Raji (cell line): ENCODE data around the gene TEX52.
A peak's percentile ranks its signal among the peaks of the same experiment; 100 is the strongest.

Source experiments
- POLR2A ChIP-seq: IDR thresholded peaks from 2 replicates; pipeline ENCODE4 v1.6.1; 2011; ENCODE audit warnings: low read depth, low read length, control low read depth; ENCODE audit not compliant: insufficient read depth

TEX52 gene

GRCh38 chr12:2877047-2877952, 20.5 kb upstream of the TEX52 start, which contains the start of the genes FOXM1 and RHNO1:
Gene FOXM1 (minus strand): TSS chr12:2877174. CDS start chr12:2874478, 2,696 bp downstream.
Gene RHNO1 (plus strand): TSS chr12:2877223. CDS start chr12:2885367, 8,144 bp downstream.
- peak; percentile 81 for TF ChIP-seq POLR2A

DNA sequence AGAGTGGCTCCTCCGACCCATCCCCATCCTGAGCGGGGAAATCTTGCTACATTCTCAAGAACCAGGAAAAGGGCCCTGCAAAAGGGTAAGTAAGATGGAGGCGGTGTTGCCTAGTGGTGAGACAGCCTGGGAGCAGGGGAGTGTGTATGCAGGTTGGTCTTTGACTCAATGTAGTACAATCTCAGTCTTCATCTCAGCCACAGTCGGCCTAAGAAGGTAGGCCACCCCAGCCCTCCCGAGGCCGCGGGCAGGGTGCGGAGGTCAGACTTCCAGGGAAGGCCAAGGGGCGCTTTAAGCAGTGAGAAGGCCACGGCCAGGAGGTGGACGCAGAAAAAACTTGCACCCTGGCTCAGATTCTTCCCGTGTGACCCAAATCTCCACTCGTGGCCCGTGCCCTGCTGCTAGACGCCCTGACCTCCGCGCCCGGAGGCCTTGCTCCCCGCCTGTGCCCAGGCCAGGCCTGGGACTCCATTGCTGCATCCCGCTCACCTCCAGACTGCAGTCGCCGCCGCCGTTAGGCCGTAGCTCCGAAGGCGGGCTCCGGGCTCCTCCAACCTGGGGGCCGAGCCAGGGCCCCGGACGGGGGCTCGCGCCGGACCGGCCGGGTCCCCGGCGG, 19.7 kb upstream of the TEX52 start:
- no peak for TF ChIP-seq POLR2A

DNA sequence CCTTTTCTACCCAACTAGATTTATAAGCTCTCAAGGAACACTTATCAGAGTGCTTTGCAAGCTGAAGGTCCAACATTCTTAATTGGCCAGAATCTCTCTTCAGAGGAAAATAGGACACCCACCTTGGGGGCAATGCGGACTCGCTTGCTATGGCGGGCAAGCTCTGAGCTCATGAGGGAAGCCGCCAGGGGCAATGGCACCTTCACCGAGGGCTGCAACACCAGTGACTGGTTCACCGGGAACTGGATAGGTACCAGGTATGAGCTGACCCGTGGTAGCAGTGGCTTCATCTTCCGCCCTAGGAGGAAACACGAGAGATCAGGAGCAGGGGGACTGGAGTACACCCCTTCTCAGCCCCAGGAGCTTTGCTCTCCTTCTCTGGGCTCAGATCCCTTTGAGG, 7.4 kb upstream of the TEX52 start:
- no peak for TF ChIP-seq POLR2A

- TF ChIP-seq POLR2A, result no peak
Observed at GRCh38 chr12:2862876-2863275, 6.0 kb upstream of the TEX52 start.

DNA sequence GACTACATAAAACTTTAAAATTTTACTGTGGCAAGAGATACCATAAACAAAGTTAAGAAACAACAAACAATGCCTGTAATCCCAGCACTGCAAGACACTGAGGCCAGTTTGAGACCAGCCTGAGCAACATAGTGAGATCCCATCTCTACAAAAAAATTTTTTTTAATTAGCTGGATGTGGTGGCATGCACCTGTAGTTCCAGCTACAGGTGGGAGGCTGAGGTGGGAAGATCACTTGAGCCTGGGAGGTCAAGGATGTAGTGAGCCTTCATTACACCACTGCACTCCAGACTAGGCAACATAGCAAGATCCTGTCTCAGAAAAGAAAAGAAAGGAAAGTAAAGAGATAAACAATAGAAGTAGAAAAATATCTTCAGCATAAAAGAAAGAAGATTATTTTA, 3.3 kb upstream of the TEX52 start:
- TF ChIP-seq POLR2A, result no peak

DNA sequence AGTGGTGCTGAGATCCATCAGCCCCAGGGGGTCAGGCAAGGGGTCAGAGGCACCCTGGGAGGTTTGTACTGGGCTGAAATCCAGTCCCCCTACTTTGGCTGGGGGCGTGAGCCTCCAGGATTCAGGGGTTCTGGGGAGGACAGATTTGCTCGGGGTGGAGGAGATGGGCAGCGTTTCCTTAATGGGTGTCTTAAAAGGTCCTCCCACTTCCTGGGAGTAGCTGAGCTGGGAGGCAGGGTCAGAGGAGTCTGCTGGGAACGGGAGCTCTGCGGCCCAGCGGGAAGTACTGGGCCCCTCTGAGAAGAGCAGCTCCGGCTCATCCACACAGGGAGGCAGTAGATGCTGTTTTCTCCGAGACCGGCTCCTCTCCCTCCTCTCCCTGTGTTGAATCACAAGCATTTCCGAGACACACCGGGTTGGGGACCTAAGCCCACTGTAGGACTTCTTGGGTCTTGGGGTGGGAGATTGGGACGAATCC, 2.1 kb upstream of the TEX52 start:
- no peak for TF ChIP-seq POLR2A

- 0 out of 2 replicates have a peak, but pooled peaks have one; percentile 19 for TF ChIP-seq POLR2A
Observed at GRCh38 chr12:2858334-2858733, 1.5 kb upstream of the TEX52 start.

- no peak for TF ChIP-seq POLR2A
Observed at GRCh38 chr12:2857576-2857975, 737 bp upstream of the TEX52 start.

GRCh38 chr12:2856051-2856450, 788 bp downstream of the TEX52 start:
- no peak for TF ChIP-seq POLR2A

- TF ChIP-seq POLR2A, result no peak
Observed at GRCh38 chr12:2855546-2855945, 1.3 kb downstream of the TEX52 start.

- no peak for TF ChIP-seq POLR2A
Observed at GRCh38 chr12:2854669-2855453, 2.0 kb downstream of the TEX52 start.

DNA sequence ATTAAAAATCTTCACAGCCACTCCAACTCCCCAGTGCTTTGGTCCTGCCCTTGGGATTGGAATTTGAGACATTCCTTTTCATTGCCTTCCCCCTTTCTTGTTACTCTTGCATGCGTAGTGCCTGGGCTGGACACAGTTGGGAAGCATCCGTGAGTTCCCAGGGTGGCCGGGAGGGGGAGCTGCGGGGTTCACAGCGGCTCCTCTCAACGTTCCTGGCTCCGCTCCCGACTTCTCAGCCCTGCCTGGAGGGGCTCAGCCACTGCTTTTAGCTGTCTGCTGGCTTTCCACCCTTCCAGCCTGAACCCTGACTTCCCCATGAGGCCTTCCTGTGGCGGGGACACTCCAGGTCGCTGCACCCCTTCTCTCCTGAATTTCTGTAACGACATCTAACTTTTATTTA, 3.2 kb downstream of the TEX52 start:
- TF ChIP-seq POLR2A, result no peak

- no peak for TF ChIP-seq POLR2A
Observed at GRCh38 chr12:2851931-2852330, 4.9 kb downstream of the TEX52 start.

GRCh38 chr12:2845280-2845679, 11.6 kb downstream of the TEX52 start:
- no peak for TF ChIP-seq POLR2A

DNA sequence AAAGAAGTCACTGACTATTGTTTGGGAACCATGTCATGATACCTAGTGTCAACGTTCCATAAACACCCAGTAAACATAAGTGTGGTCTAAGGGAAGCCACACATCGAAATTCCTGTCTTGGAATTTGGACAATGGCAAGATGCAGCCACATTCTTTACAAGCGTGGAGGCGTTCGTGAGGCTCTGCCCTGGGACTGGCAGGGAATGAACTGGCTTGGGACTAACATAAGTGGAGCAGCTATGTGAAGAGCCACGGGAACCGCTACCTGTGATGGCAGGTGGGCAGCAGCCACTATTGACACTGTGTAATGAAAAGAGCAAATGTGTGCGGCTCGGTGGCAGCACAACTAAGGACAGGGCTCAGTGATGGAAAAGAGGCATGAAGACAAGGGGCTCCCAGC, 12.1 kb downstream of the TEX52 start:
- no peak for TF ChIP-seq POLR2A
